Epithelial cell of proximal tubule (primary cell): ENCODE measurements around the gene GNAI2. TPM values are rescaled to one million over a fixed set of nuclear protein-coding genes. Genes with fewer than 3 reads are reported as not detected.

ENCODE experiments used
- DNase-seq: peaks from one replicate; pipeline ENCODE4 v3.0.0-alpha.2; 2011; ENCODE audit warnings: low read depth
- H3K4me3 ChIP-seq: 2 replicates; pipeline ENCODE4 v1.5.1; 2011; ENCODE audit warnings: low read depth, mild to moderate bottlenecking, low read length
- CTCF ChIP-seq: conservative IDR thresholded peaks from 2 replicates; pipeline ENCODE4 v1.5.1; 2012; ENCODE audit warnings: low read depth, mild to moderate bottlenecking, low read length
- total RNA-seq: library from RNA; depleted of rRNA; stranded (reverse); fragments of >200 nt; gene quantifications from 2 replicates; pipeline ENCODE4 v1.2.3, GENCODE V29; 2015

GNAI2 gene
- total RNA-seq: 263 and 264 TPM in 2 replicates

GRCh38 chr3:50235716-50236483 is at the start of gene GNAI2:
Gene GNAI2, plus strand, starts transcription at chr3:50236204. Its CDS starts 132 bp downstream, at chr3:50236336.
- DNase-seq: peak; percentile 87
- TF ChIP-seq CTCF: no peak
- peak within 1 kb of the TSS; percentile 87 for H3K4me3 ChIP-seq

DNA sequence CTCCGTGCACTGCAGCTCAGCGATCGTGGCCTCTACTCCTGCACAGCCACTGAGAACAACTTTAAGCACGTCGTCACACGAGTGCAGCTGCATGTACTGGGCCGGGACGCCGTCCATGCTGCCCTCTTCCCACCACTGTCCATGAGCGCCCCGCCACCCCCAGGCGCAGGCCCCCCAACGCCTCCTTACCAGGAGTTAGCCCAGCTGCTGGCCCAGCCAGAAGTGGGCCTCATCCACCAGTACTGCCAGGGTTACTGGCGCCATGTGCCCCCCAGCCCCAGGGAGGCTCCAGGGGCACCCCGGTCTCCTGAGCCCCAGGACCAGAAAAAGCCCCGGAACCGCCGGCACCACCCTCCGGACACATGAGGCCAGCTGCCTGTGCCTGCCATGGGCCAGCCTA is 48.3 kb upstream of the GNAI2 start:
- no peak for TF ChIP-seq CTCF
- DNase-seq: no peak
- no peak overlapping the region for H3K4me3 ChIP-seq

DNA sequence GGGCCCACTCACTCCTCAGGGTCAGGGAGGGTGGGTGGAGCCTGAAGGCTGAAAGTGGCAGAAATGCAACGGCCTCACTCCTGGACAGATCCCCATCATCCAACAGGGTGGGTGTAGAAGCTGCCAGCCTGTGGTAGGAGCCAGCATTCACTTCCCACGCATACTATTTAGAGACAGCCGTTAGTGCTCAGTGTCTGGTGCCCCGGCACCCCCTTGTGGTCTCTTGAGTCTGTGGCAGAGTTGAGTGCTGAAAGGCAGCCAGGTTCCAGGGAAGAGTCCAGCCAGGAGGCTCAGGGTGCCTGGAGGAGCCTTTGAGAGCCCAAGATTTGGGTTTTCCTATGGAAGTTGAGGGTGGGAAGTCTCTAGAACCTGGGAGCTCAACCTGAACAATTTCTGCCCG is 46.7 kb upstream of the GNAI2 start:
- TF ChIP-seq CTCF: peak; percentile 96
- no peak for DNase-seq
- H3K4me3 ChIP-seq: no peak overlapping the region

- TF ChIP-seq CTCF: no peak
- H3K4me3 ChIP-seq: no peak overlapping the region
- DNase-seq: no peak
Measured at GRCh38 chr3:50189989-50190388, 46.0 kb upstream of the GNAI2 start.

DNA sequence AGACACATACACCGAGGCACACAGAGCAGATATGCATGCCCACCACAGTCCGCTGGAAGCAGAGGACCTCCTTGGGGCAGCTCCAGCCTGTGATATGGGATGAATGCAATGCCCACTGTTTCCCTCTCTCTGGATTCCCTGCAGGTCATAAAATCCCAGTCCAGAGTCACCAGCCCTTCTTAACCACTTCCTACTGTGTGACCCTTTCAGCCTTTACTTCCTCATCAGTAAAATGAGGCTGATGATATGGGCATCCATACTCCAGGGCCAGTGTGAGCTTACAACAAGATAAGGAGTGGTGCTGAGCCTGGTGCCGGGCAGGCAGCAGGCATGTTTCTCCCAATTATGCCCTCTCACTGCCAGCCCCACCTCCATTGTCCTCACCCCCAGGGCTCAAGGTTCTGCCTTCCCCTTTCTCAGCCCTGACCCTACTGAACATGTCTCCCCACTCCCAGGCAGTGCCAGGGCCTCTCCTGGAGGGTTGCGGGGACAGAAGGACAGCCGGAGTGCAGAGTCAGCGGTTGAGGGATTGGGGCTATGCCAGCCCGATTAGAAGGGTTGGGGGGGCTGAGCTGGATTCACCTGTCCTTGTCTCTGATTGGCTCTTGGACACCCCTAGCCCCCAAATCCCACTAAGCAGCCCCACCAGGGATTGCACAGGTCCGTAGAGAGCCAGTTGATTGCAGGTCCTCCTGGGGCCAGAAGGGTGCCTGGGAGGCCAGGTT is 44.9 kb upstream of the GNAI2 start, which contains the start of gene GNAT1:
GNAT1 (plus strand) TSS at position 675 of the 725 bp plus-strand sequence. CDS start 116 bp downstream, outside the sequence.
- DNase-seq: no peak
- no peak for TF ChIP-seq CTCF
- H3K4me3 ChIP-seq: no peak within 1 kb of the TSS

- TF ChIP-seq CTCF: no peak
- H3K4me3 ChIP-seq: no peak overlapping the region
- no peak for DNase-seq
Measured at GRCh38 chr3:50192124-50192523, 43.9 kb upstream of the GNAI2 start.
